GM21367 (cell line): ENCODE results near the gene HEPH.
"Not testable (repeated sequence)": the region's sequence is repeated elsewhere in the genome, so short reads cannot be mapped to it uniquely, and the experiment has no call there.

Experiments
- ATAC-seq: cut with Tn5 transposase; IDR thresholded peaks from one replicate; pipeline ENCODE4 v1.9.1; 2021; ENCODE audit not compliant: unreplicated experiment

Gene HEPH

GRCh38 chrX:66221856-66222255 is 57.8 kb downstream of the HEPH start:
- no peak for ATAC-seq

DNA sequence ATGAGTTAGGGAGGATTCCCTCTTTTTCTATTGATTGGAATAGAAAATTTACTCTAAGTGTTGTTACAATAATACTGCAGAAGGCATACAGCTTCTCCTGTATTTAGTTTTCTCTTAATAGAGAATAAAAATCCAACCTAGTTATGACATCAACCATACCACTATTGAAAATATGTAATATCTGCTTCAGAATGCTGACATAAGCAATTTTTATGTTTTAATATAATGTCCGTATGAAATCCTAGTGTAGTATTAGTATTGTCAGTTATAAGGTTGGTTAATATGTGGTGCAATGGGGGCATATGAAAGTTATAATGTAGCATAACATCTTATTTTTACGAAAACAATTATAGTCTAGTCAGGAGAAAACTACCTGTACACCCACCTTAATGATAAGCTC is 68.2 kb downstream of the HEPH start:
- no peak for ATAC-seq

GRCh38 chrX:66233209-66233608 is 69.2 kb downstream of the HEPH start:
- no peak for ATAC-seq

DNA sequence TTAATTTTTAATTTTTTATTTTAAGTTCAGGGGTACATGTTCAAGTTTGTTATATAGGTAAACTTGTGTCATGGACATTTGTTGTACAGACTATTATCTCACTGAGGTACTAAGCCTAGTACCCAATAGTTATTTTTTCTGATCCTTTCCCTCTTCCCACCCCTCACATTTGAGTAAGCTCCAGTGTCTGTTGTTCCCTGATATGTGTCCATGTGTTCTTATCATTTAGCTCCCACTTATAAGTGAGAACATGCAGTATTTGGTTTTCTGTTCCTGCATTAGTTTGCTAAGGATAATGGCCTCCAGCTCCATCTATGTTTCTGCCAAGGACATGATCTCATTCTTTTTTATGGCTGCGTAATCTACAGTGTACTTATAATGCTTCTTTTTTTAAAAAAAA is 69.9 kb downstream of the HEPH start:
- ATAC-seq = not testable (repeated sequence)

- ATAC-seq = no peak
Observed at GRCh38 chrX:66255359-66255967, 91.4 kb downstream of the HEPH start.

DNA sequence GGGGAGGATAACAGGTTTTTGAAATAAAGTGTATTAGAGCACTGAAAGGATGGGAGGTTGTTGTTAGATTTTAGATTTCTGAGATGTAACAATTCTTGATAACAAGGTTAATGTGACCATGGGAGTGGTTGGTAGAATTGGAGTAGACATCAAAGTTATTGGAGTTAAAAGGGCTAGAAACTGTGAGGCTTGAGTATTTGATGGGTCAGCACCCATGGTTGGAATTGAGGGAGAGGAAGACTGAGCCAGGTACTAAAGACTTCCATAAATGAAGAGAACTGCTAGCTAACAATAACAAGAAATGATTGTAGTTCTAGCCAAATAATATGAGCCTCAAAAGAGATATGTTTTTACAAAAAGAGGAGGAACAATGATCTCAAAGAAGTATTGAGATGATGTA is 98.8 kb downstream of the HEPH start:
- ATAC-seq = no peak
